GM23248 (cell line): Measurements from ENCODE around the gene CELSR1. TPM values are rescaled to one million over a fixed set of nuclear protein-coding genes. Genes with fewer than 3 reads are reported as not detected.
A peak's percentile ranks its signal among the peaks of the same experiment; 100 is the strongest.

Source experiments
- DNase-seq: peaks from one replicate; pipeline ENCODE4 v3.0.0-alpha.2; 2015
- H2AFZ ChIP-seq: fragments of 200-600 bp; sonication (generic); 2 replicates; pipeline ENCODE4 v1.6.1; 2016; ENCODE audit warnings: antibody characterized with exemption
- H3F3A ChIP-seq: fragments of 200-600 bp; sonication (generic); 2 replicates; pipeline ENCODE4 v1.6.1; 2016; ENCODE audit warnings: mild to moderate bottlenecking, antibody characterized with exemption, mixed run types; ENCODE audit not compliant: insufficient read depth
- H3K27ac ChIP-seq: fragments of 200-600 bp; sonication (generic); 2 replicates; pipeline ENCODE4 v1.5.1; 2016; ENCODE audit warnings: mild to moderate bottlenecking
- H3K27me3 ChIP-seq: fragments of 200-600 bp; sonication (generic); replicated peaks from 2 replicates; pipeline ENCODE4 v1.6.1; 2016; ENCODE audit warnings: mild to moderate bottlenecking; ENCODE audit not compliant: insufficient read depth
- H3K36me3 ChIP-seq: fragments of 200-600 bp; sonication (generic); 2 replicates; pipeline ENCODE4 v1.6.1; 2016; ENCODE audit warnings: low read depth, mild to moderate bottlenecking
- H3K4me1 ChIP-seq: fragments of 200-600 bp; sonication (generic); 2 replicates; pipeline ENCODE4 v1.6.1; 2016; ENCODE audit warnings: mild to moderate bottlenecking; ENCODE audit not compliant: insufficient read depth
- H3K4me2 ChIP-seq: fragments of 200-600 bp; sonication (generic); one replicate; pipeline ENCODE4 v1.6.1; 2016; ENCODE audit warnings: mild to moderate bottlenecking; ENCODE audit not compliant: unreplicated experiment
- H3K4me3 ChIP-seq: fragments of 200-600 bp; sonication (generic); 2 replicates; pipeline ENCODE4 v1.5.1; 2016; ENCODE audit warnings: mild to moderate bottlenecking
- H3K79me2 ChIP-seq: fragments of 200-600 bp; sonication (generic); 2 replicates; pipeline ENCODE4 v1.6.1; 2016; ENCODE audit warnings: mild to moderate bottlenecking; ENCODE audit not compliant: insufficient read depth
- H3K9ac ChIP-seq: fragments of 200-600 bp; sonication (generic); 2 replicates; pipeline ENCODE4 v1.6.1; 2016; ENCODE audit warnings: mild to moderate bottlenecking
- H3K9me2 ChIP-seq: fragments of 200-600 bp; sonication (generic); 2 replicates; pipeline ENCODE4 v1.6.1; 2016; ENCODE audit warnings: mixed run types, mild to moderate bottlenecking, moderate library complexity; ENCODE audit not compliant: insufficient read depth
- H3K9me3 ChIP-seq: fragments of 200-600 bp; sonication (generic); one replicate; pipeline ENCODE4 v1.6.1; 2017; ENCODE audit warnings: low read depth
- H4K20me1 ChIP-seq: fragments of 200-600 bp; sonication (generic); 2 replicates; pipeline ENCODE4 v1.6.0; 2016; ENCODE audit not compliant: insufficient read depth
- EZH2 ChIP-seq: fragments of 200-600 bp; sonication (generic); IDR thresholded peaks from 2 replicates; pipeline ENCODE4 v1.6.1; 2018; ENCODE audit warnings: antibody characterized with exemption, mild to moderate bottlenecking; ENCODE audit not compliant: insufficient read depth, poor library complexity, severe bottlenecking
- EZH2phosphoT487 ChIP-seq: fragments of 200-600 bp; sonication (generic); IDR thresholded peaks from 2 replicates; pipeline ENCODE4 v1.6.1; 2018; ENCODE audit warnings: antibody characterized with exemption, moderate library complexity, mild to moderate bottlenecking, low read depth; ENCODE audit not compliant: insufficient read depth
- WGBS, 2 experiments: methylation state at CpG; one replicate each; pipeline ENCODE4 v1.1.6; 2015 to 2017; ENCODE audit warnings: low lambda C conversion rate in 2 of 2, low coverage in 1 of 2; ENCODE audit errors: missing lambda C conversion rate in 2 of 2; 5-methylcytosine and 5-hydroxymethylcytosine counted together
- in situ Hi-C: fragments of 300-500 bp; cut with MboI; formaldehyde crosslinking; loops from 2 replicates; pipeline ENCODE4 v1.15.0; 2020
- polyA plus RNA-seq: library from polyadenylated mRNA; unstranded; fragments of >200 nt; fragmentation: Nextera tagmentation; extraction: Ambion mirVana; gene quantifications from 2 replicates; pipeline ENCODE4 v1.2.1, GENCODE V29; 2016
- total RNA-seq: library from RNA; depleted of rRNA; stranded (reverse); fragments of >200 nt; shearing (Covaris generic); gene quantifications from 2 replicates; pipeline ENCODE4 v1.2.3, GENCODE V29; 2014

The CELSR1 gene
- total and polyA plus RNA-seq, 2 experiments from 2014 or later = 0.23 to 0.54 TPM

DNA sequence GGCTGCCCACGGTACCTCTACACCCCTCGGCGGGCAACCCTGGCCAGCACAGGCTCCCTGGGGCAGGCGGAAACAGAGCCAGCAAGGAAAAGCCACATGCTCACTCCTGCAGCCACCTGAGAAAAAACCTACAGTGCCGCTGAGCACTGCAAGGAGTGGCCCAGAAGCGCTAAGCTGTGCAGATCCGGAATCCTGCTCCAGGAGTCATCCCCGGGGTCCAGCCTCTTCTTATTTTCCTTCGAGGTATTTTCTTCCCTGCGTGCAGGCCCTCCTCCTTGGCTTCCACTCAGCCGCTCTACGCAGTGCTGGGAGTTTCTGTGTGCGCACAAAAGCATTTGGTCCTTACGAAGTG lies 120.9 kb downstream of the CELSR1 start:
- H3K9ac ChIP-seq = no peak overlapping the region
- TF ChIP-seq EZH2 (no peak), EZH2phosphoT487 (no peak)

GRCh38 chr22:46415776-46416519 lies 121.5 kb downstream of the CELSR1 start:
- Histone ChIP-seq H3F3A (no peaks in the 10 kb centered on the region), H3K79me2 (no peaks in the 10 kb centered on the region), H3K27ac (no peak overlapping the region), H3K9me2 (no peaks in the 10 kb centered on the region), H3K4me1 (peaks cover 5% of the 10 kb centered on the region; the same call in 1 of the 2 replicates), H3K36me3 (no peaks in the 10 kb centered on the region), H2AFZ (no peak overlapping the region), H3K4me3 (no peak overlapping the region), H3K9ac (no peak overlapping the region), H3K4me2 (no peak overlapping the region), H4K20me1 (no peaks in the 10 kb centered on the region), H3K9me3 (no peaks in the 10 kb centered on the region), H3K27me3 (peaks cover 52% of the 10 kb centered on the region)
- 18% methylated on average over 30 of the region's 30 CpGs for WGBS, 2 experiments
- in situ Hi-C loops = no loop called here
- TF ChIP-seq EZH2 = no peak
- no peak for TF ChIP-seq EZH2phosphoT487
- peak; percentile 50 for DNase-seq

More for the DNA sequence above, 120.9 kb downstream of the CELSR1 start:
- Histone ChIP-seq H2AFZ (no peak overlapping the region), H3K79me2 (no peaks in the 10 kb centered on the region), H3F3A (no peaks in the 10 kb centered on the region), H3K27ac (no peak overlapping the region), H3K9me2 (no peaks in the 10 kb centered on the region), H3K27me3 (peaks cover 52% of the 10 kb centered on the region), H3K9me3 (no peaks in the 10 kb centered on the region), H3K4me1 (peaks cover 5% of the 10 kb centered on the region; the same call in 1 of the 2 replicates), H4K20me1 (no peaks in the 10 kb centered on the region), H3K36me3 (no peaks in the 10 kb centered on the region), H3K4me2 (no peak overlapping the region), H3K4me3 (no peak overlapping the region)
- whole genome bisulfite sequencing, 2 experiments = 33 to 43% methylated on average over 14 of the region's 14 CpGs
- in situ Hi-C loops = no loop called here
- no peak for DNase-seq

DNA sequence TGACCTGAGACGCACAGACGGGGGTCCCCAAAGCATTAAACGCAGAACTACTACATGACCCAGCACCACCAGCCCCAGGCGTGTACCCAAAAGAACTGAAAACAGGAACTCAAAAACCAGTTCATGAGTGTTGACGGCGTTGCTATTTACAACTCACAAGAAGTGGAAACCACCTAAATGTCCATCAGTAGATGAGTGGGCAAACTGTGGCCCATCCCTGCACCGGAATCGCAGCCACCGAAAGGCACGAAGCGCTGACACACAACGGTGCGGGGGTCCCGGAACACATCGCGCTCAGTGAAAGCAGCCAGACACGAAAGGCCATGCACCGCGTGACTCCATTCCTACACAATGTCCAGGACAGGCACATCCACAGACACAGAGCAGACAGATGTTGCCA lies 122.7 kb downstream of the CELSR1 start:
- no peaks in the 10 kb centered on the region for H3K36me3 ChIP-seq
- peaks cover 5% of the 10 kb centered on the region; the same call in 1 of the 2 replicates for H3K4me1 ChIP-seq
- H3K4me3 ChIP-seq = no peak overlapping the region
- peaks cover 52% of the 10 kb centered on the region for H3K27me3 ChIP-seq
- H2AFZ ChIP-seq = no peak overlapping the region
- H3F3A ChIP-seq = no peaks in the 10 kb centered on the region
- no peak overlapping the region for H3K9ac ChIP-seq
- H3K9me2 ChIP-seq = no peaks in the 10 kb centered on the region
- H4K20me1 ChIP-seq = no peaks in the 10 kb centered on the region
- no peak overlapping the region for H3K27ac ChIP-seq
- 86 to 89% methylated on average over 18 to 19 of the region's 19 CpGs for WGBS, 2 experiments
- in situ Hi-C loops = no loop called here
- no peaks in the 10 kb centered on the region for H3K79me2 ChIP-seq
- H3K4me2 ChIP-seq = no peak overlapping the region
- no peak for DNase-seq
- H3K9me3 ChIP-seq = no peaks in the 10 kb centered on the region
- TF ChIP-seq EZH2phosphoT487 (no peak), EZH2 (no peak)

GRCh38 chr22:46413725-46414379 lies 123.6 kb downstream of the CELSR1 start:
- Histone ChIP-seq H3K9ac (no peak overlapping the region), H3K4me2 (no peak overlapping the region), H3K4me1 (peaks cover 5% of the 10 kb centered on the region; the same call in 1 of the 2 replicates), H4K20me1 (no peaks in the 10 kb centered on the region), H3K36me3 (no peaks in the 10 kb centered on the region), H3K27me3 (peaks cover 52% of the 10 kb centered on the region), H2AFZ (no peak overlapping the region), H3K4me3 (no peak overlapping the region), H3K79me2 (no peaks in the 10 kb centered on the region), H3K9me2 (no peaks in the 10 kb centered on the region), H3K9me3 (no peaks in the 10 kb centered on the region), H3F3A (no peaks in the 10 kb centered on the region), H3K27ac (no peak overlapping the region)
- peak; percentile 9 for DNase-seq
- 61% methylated on average over 23 of the region's 23 CpGs for WGBS, 2 experiments
- TF ChIP-seq EZH2 (no peak), EZH2phosphoT487 (no peak)
- in situ Hi-C loops = no loop called here
